Gastroesophageal sphincter (tissue), 3 donors: ENCODE results near the gene SETD1A.

Experiments used
- CTCF ChIP-seq, 4 experiments: fragments of 200-600 bp in 2 of 4; fragments of 450-650 bp in 2 of 4; sonication (generic) in 1 of 4; IDR thresholded peaks; one replicate each; pipeline ENCODE4 v1.5.1; 2017 to 2019; ENCODE audit warnings: antibody characterized with exemption in 4 of 4, mild to moderate bottlenecking in 2 of 4, moderate library complexity in 2 of 4
- EP300 ChIP-seq: sonication (generic); formaldehyde crosslinking; IDR thresholded peaks from one replicate; pipeline ENCODE4 v1.6.1; 2017; ENCODE audit warnings: antibody characterized with exemption, mild to moderate bottlenecking
- POLR2A ChIP-seq, 2 donors: fragments of 450-650 bp; IDR thresholded peaks; one replicate each; pipeline ENCODE4 v1.6.1; 2017; ENCODE audit warnings: antibody characterized with exemption in 2 of 2, mild to moderate bottlenecking in 2 of 2, moderate library complexity in 1 of 2

- TF ChIP-seq POLR2A (IDR thresholded peaks at IDR 0.05) (no peak), CTCF (IDR thresholded peaks at IDR 0.05) (no peak), EP300 (no peak)
These were observed 3.8 kb downstream of the SETD1A start for GRCh38 chr16:30961384-30961783.
